NCI-H146 treated with DMSO at 0.1 percent for 48 hours (cell line): ENCODE results near the gene MGAT3.

ENCODE experiments used
- DNase-seq: peaks from one replicate; lab custom pipeline; 2025; ENCODE audit not compliant: unreplicated experiment; lab: John Stamatoyannopoulos, UW

MGAT3 gene

GRCh38 chr22:39469681-39470450 lies 13.1 kb downstream of the MGAT3 start:
- DNase-seq = no peak

DNA sequence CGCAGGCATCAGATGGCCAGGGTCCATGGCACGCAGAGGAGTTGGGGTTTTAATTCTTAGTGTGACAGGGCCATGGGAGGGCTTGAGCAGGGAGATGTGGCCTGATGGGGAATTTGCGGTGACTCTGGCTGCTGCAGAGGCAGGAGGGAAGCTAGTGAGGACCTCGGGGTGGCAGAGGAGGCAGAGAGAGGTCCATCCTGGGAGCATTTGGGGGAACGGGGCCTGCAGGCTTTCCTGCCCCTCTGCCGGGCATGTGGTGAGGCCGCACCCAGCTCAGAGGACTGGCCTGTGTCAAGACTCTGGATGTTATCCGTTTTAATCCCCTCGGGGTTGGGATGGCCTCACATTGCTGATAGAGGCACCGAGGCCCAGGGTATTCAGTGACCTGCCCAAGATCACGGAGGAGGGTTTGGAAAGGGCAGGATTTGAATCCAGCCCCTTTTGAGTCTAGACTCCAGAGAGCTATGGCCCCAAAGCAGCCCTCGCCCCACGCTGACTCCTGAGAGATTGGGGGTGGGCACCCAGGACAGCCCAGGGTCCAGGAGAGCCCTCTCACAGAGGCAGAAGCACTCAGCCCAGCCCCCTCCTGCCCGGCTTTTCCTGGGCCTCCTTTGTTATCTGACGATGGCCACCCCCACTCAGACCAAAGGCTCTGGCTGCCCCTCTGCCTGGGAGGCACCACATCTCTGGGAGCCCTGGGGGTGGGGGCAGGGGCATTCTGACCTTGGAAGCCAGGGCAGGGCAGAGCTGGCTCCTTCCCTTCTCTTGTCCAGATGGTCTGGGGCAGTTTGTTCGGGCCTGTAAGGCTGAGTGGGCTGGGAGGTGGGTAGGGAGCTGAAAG lies 13.9 kb downstream of the MGAT3 start:
- DNase-seq = no peak

DNA sequence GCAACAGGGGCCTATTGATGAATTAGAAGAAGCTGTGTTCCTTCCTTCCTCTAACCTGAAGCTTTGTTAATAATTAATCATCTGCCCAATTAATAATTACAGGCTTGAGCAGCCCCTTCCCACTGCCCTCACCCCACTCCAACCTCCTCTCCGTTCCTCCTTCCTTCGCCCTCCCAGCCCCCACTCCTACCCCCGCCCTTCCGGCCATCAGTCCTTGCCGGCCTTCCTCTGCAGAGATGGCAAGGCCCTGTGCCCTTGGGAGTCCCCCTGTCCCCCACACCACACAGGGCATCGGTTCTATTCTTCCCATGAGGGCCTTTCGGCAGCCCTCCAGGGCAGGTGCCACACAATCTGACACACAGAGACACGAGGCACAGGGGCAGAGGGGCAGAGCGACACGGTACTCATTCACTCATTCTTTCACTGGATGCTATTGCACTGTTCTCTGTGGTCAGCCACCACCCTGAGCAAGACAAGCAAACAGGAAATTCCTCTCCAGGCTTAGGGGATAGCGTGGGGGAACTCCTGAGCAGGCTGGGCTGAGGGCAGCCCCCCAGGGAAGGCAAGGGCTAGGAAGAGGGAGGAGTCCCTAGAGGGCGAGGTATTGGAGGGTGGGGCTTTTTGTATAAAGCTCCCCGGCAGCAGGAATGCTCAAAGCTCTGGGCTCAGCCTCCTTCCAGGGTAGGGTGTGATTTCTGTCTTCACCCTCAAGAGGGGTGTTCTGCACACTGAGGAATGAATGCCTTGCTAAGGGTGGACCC lies 14.7 kb downstream of the MGAT3 start:
- no peak for DNase-seq

DNA sequence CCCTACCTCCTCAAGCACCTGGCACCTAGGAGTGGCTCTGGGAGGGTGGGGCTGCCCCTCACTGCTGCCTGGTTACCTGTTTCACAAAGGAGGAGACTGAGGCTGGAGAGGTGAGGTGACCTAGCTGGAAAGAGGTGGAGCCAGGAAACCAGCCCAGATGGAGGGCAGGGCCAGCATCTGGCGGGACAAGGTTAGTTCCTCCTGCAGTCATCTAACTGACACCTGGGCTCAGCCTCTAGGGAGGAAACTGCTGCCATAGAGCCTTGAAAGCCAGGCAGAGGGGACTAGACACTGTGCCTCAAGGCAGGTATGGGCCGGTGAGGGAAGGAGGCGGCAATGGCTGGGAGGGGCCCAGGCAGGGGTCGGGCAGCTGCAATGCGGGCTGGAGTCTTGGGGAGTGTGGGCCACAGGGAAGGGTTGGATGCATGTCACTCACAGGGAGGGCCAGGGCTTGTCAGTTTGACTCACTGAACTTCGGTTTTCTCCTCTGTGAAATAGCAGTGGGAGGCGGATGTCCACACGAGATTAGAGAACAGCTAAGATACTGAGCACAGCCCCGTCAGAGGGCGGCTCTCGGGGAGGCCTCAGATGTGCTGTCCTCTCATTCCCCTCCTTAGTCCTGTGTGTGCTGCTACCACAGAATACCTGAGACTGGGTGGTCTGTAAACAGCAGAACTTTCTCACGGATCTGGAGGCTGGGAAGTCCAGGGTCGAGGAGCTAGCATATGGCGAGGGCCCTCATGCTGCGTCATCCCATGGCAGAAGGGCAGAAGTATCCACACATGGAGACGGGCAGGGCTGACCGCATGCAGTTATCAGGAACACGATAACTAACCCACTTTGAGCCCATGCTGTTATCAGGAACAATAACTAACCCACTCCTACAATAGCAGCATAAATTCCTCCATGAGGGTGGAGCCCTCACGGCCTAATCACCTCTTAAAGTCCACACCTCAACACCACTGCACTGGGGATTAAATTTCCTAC lies 16.1 kb downstream of the MGAT3 start:
- DNase-seq = no peak

- no peak for DNase-seq
Observed at GRCh38 chr22:39473851-39474250, 17.0 kb downstream of the MGAT3 start.

DNA sequence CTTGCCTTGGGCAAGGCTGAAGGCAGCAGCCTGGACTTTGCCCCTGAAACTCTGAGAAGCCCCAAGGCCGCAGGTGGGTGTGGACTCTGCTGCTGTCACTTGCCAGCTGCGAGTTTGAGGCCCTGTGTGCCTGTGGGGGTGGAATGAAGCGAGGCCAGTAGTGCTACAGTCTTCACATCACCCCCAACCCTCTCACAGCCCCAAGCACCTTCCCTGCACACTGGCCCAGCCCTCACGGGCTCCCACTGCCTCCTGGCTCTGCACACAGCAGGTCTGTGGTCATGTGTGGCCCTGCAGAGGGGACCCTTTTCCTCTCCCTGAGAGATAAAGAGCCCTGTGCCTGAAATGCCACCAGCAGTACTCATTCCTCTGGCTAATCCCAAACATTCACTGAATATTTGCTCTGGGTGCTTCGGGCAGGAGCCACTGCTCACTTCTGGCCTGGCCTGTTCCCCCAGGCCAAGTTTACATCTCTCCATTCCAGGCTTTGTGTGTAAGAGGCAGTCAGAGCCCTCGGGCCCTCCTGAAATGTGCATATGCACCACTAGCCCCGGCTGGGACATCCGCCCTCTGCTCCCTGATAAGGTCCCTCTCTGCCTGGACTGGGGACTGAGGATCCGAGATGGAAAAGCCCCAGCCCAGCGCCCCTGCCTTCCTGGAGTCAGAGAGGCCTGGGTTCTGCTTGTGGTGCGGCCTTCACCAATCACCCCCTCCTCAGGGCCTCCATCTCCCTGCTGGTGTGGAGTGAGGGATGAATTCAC lies 17.7 kb downstream of the MGAT3 start:
- DNase-seq = no peak

DNA sequence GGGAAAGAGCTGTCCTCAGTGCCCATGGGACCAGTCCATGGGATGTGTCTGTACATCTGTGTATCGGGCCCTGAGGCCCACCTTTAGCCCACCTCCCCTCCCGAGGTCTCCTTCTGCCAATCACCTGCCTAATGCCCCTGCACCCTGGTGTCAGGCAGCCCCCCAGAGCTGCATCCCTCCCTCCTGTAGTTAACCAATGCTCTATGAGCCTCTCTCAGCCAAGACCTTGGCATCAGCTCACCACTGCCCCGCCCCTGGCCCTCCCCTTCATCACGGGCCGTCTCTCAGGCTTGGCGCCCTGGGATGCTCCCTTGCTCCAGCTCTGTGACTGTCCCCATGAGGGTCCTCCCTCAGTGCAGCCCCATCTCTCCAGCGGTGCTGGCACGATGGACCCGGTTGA lies 18.5 kb downstream of the MGAT3 start:
- DNase-seq = no peak

GRCh38 chr22:39475902-39476301 lies 19.1 kb downstream of the MGAT3 start:
- DNase-seq = no peak

GRCh38 chr22:39476664-39477063 lies 19.9 kb downstream of the MGAT3 start:
- no peak for DNase-seq

- DNase-seq = no peak
Observed at GRCh38 chr22:39477542-39477941, 20.7 kb downstream of the MGAT3 start.

- no peak for DNase-seq
Observed at GRCh38 chr22:39478441-39478850, 21.6 kb downstream of the MGAT3 start.

GRCh38 chr22:39479254-39479653 lies 22.4 kb downstream of the MGAT3 start:
- DNase-seq = no peak

DNA sequence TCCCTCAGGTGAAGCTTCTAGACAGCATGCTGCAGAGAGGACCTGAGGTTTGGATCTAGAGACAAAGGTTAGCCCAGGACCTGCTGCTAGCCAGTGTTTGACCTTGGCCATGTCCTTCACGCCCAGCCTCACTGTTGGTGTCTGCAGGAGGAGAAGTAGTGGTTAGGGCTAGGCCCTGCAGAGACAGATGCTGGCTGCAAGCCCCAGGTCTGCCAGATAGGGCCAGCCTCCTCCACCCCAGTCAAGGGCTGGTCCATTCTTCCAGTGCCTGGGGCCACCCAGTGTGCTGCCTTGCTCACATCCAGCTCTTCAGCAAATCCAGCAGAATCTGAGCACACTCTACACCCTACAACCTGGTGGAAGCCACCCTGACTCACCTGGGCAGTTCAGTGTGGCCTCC lies 23.7 kb downstream of the MGAT3 start:
- DNase-seq = no peak

GRCh38 chr22:39481054-39481453 lies 24.2 kb downstream of the MGAT3 start:
- DNase-seq = no peak

GRCh38 chr22:39481595-39481994 lies 24.8 kb downstream of the MGAT3 start:
- no peak for DNase-seq

DNA sequence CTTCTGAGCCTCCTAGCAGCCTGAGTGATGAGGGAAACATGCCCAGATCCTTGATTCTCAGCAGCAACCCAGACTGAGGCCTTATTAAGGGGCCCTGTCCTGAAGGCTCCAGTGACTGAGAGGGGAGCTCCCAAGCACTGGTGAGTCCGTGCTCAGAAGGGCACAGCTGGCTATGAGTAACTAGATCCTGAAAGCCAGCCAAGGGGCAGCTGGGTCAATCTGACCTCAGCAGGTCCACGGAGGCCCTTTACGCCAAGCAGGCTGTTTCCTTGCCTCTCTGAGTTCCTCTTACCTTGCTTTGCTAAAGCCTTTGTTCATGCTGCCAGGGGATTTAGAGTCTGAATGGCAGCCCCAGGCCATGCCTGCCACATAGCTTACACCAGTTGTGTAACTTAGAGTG lies 26.0 kb downstream of the MGAT3 start:
- no peak for DNase-seq

DNA sequence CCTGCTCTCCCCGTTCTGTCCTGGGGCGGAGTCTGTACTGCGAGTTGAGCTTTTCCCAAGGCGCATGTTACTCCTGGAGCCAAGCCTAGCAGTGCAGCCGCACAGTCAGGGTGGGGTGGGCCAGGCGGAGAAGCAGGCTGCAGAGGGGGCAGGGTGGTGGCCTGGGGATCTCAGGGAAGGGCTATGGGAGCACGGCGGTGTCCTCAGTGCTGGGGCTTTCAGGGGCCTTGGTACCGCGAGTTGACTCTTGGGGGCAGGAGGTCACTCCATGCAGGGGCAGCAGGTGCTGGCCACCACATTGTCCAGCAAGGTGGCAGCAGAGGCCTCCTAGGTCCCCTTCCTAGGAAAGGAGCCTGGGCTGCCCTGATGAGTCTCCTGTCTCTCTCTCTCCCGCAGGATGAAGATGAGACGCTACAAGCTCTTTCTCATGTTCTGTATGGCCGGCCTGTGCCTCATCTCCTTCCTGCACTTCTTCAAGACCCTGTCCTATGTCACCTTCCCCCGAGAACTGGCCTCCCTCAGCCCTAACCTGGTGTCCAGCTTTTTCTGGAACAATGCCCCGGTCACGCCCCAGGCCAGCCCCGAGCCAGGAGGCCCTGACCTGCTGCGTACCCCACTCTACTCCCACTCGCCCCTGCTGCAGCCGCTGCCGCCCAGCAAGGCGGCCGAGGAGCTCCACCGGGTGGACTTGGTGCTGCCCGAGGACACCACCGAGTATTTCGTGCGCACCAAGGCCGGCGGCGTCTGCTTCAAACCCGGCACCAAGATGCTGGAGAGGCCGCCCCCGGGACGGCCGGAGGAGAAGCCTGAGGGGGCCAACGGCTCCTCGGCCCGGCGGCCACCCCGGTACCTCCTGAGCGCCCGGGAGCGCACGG lies 30.4 kb downstream of the MGAT3 start:
- no peak for DNase-seq

GRCh38 chr22:39487826-39488520 lies 31.2 kb downstream of the MGAT3 start:
- no peak for DNase-seq
